Duodenal mucosa (tissue), 2 donors: ENCODE data around the gene SACM1L.

Experiments
- H3K27ac ChIP-seq: one replicate; pipeline ENCODE4 v1.7.0; 2013; ENCODE audit warnings: low read depth, low read length
- H3K27me3 ChIP-seq, 2 donors: one replicate each; pipeline ENCODE4 v1.7.0; 2013; ENCODE audit warnings: low read length in 2 of 2, control low read depth in 1 of 2; ENCODE audit not compliant: insufficient read depth in 2 of 2, control insufficient read depth in 1 of 2
- H3K36me3 ChIP-seq, 2 donors: one replicate each; pipeline ENCODE4 v1.7.0; 2013; ENCODE audit warnings: low read length in 2 of 2, control low read depth in 1 of 2; ENCODE audit not compliant: insufficient read depth in 2 of 2, control insufficient read depth in 1 of 2
- H3K4me1 ChIP-seq, 2 donors: one replicate each; pipeline ENCODE4 v1.7.0; 2013; ENCODE audit warnings: low read length in 2 of 2, control low read depth in 1 of 2; ENCODE audit not compliant: insufficient read depth in 2 of 2, control insufficient read depth in 1 of 2
- H3K4me3 ChIP-seq, 2 donors: one replicate each; pipeline ENCODE4 v1.7.0; 2013; ENCODE audit warnings: low read length in 2 of 2, low read depth in 1 of 2
- H3K9ac ChIP-seq, 2 donors: one replicate each; pipeline ENCODE4 v1.7.0; 2013; ENCODE audit warnings: low read length in 2 of 2, low read depth in 1 of 2
- H3K9me3 ChIP-seq, 2 donors: one replicate each; pipeline ENCODE4 v1.7.0; 2013; ENCODE audit warnings: low read length in 2 of 2, control low read depth in 1 of 2; ENCODE audit not compliant: control insufficient read depth in 1 of 2

Gene SACM1L

DNA sequence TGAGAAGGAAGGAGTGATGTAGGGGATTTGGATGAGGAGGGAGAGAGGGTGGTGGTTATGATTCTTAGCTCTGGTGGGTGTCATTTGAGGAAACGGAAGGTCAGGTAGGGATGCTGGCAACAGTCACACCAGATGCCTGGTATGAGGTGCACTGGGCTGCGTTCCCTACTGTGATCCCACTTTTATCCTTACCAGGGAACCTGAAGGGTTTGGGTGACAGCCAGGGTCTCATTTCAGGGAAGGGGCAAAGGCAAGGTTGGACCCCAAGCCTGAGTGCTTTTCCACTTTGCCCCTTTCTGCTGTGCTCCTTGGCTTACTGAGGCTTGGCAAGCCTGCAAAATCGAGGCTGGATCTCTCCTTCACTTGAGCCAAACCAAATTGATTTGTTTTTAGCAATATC lies 36.0 kb upstream of the SACM1L start:
- Histone ChIP-seq H3K4me3 (no peak overlapping the region), H3K27me3 (no peaks in the 10 kb centered on the region), H3K27ac (no peak overlapping the region), H3K9ac (no peak overlapping the region), H3K36me3 (no peaks in the 10 kb centered on the region), H3K9me3 (no peaks in the 10 kb centered on the region), H3K4me1 (peaks cover 0 to 4% of the 10 kb centered on the region in 2 donors)

DNA sequence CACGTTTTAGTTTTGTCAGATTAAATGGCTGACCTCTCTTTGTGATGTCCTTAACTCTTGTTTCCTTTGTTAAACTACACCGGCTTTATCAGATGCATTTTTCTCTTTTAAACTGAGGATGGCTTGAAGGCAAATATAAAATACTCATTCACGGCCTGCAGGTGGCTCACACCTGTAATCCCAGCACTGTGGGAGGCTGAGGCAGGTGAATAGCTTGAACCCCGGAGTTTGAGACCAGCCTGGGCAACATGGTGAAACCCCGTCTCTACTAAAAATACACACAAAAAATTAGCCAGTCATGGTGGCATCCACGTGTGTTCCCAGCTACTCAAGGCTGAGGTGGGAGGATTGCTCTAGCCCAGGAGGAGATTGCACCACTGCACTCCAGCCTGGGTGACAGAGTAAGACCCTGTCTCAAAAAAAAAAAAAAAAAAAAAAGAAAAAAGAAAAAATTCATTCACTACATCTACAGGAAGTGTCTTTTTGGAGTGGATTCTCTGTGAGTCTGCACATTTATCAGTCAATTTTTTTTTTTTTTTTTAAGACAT lies 34.7 kb upstream of the SACM1L start:
- H3K27ac ChIP-seq: no peak overlapping the region

DNA sequence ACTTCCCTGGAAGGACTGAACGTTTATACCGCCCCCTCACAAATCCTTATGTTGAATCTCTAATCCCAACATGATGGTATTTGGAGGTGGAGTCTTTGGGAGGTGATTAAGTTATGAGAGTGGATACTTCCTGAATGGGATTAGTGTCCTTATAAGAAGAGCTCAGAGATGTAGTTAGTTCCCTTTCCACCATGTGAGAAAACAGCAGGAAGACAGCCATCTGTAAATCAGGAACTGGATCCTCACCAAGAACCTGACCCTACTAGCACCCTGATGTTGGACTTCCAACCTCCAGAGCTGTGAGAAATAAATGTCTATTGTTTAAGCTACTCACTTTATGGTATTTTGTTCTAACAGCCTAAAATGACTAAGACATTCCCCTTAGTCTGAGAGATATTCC lies 33.3 kb upstream of the SACM1L start:
- no peaks in the 10 kb centered on the region for H3K9me3 ChIP-seq
- H3K27me3 ChIP-seq: no peaks in the 10 kb centered on the region
- no peak overlapping the region for H3K27ac ChIP-seq
- no peak overlapping the region for H3K9ac ChIP-seq
- peaks cover 3 to 4% of the 10 kb centered on the region in 2 donors for H3K4me1 ChIP-seq
- no peaks in the 10 kb centered on the region for H3K36me3 ChIP-seq
- no peak overlapping the region for H3K4me3 ChIP-seq

More for the DNA sequence above, 34.7 kb upstream of the SACM1L start:
- no peaks in the 10 kb centered on the region for H3K27me3 ChIP-seq
- no peak overlapping the region for H3K9ac ChIP-seq
- no peaks in the 10 kb centered on the region for H3K9me3 ChIP-seq
- H3K36me3 ChIP-seq: no peaks in the 10 kb centered on the region
- peaks cover 0 to 4% of the 10 kb centered on the region in 2 donors for H3K4me1 ChIP-seq
- no peak overlapping the region for H3K4me3 ChIP-seq

- H3K9me3 ChIP-seq: no peaks in the 10 kb centered on the region
These were observed 32.4 kb upstream of the SACM1L start for GRCh38 chr3:45656575-45657363.

DNA sequence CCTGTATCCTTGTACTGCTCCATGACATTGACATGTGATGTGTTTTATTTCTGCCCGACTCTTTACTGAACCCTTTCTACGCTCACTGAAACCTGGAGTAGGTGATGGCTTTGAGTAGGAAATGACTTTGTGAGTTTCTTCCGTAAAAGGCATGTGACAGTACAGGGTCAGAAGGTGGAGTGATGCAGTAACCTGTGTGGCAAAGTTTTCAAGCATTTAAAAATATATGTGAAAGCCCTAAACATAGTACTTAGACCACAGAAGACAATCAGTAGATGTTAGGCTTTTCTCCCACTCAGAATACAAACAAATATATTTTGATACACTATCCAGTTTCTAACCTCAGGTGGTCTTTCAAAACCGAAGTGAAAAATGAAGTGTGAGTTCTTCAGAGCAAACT lies 31.3 kb upstream of the SACM1L start:
- Histone ChIP-seq H3K9ac (no peak overlapping the region), H3K4me3 (no peak overlapping the region), H3K27ac (no peak overlapping the region), H3K4me1 (peaks cover 3 to 4% of the 10 kb centered on the region in 2 donors), H3K36me3 (no peaks in the 10 kb centered on the region), H3K9me3 (no peaks in the 10 kb centered on the region), H3K27me3 (no peaks in the 10 kb centered on the region)

More at GRCh38 chr3:45656575-45657363, 32.4 kb upstream of the SACM1L start:
- no peak overlapping the region for H3K9ac ChIP-seq
- no peaks in the 10 kb centered on the region for H3K36me3 ChIP-seq
- peaks cover 3 to 4% of the 10 kb centered on the region in 2 donors for H3K4me1 ChIP-seq
- no peaks in the 10 kb centered on the region for H3K27me3 ChIP-seq
- no peak overlapping the region for H3K27ac ChIP-seq
- H3K4me3 ChIP-seq: no peak overlapping the region

GRCh38 chr3:45659661-45660566 lies 29.3 kb upstream of the SACM1L start:
- Histone ChIP-seq H3K27ac (no peak overlapping the region), H3K9me3 (no peaks in the 10 kb centered on the region), H3K4me3 (no peak overlapping the region), H3K27me3 (no peaks in the 10 kb centered on the region), H3K36me3 (no peaks in the 10 kb centered on the region), H3K4me1 (peaks cover 5 to 9% of the 10 kb centered on the region in 2 donors), H3K9ac (no peak overlapping the region)

GRCh38 chr3:45660567-45660901 lies 28.7 kb upstream of the SACM1L start:
- Histone ChIP-seq H3K27me3 (no peaks in the 10 kb centered on the region), H3K9me3 (no peaks in the 10 kb centered on the region), H3K4me1 (peaks cover 12 to 14% of the 10 kb centered on the region in 2 donors), H3K27ac (no peak overlapping the region), H3K9ac (no peak overlapping the region), H3K36me3 (no peaks in the 10 kb centered on the region), H3K4me3 (no peak overlapping the region)

DNA sequence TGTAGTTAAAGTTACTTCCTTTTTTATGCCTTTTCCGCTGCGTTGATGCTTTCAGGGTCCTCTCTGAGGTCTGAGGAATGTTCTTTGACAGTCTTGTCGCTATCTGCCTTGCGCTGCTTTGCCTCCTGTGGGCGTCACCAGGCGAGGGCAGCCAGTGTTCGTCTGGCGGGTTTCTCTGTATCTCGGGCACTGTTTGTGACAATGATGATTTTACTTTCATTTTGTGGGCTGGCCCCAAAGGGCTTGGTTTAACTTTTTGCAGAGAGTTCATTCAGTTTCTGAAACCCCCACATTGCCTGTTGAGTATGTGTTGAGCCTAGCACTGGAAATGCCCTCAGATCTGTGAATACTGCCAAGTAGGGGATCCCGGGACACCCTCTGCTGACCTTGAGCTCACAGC lies 24.6 kb upstream of the SACM1L start:
- Histone ChIP-seq H3K4me1 (peaks cover 13 to 15% of the 10 kb centered on the region in 2 donors), H3K27me3 (no peaks in the 10 kb centered on the region), H3K9ac (peak overlapping the region; percentile 12 to 21), H3K27ac (no peak overlapping the region), H3K36me3 (peaks cover 19 to 28% of the 10 kb centered on the region in 2 donors), H3K4me3 (peak overlapping the region; percentile 50 to 56), H3K9me3 (no peaks in the 10 kb centered on the region)

DNA sequence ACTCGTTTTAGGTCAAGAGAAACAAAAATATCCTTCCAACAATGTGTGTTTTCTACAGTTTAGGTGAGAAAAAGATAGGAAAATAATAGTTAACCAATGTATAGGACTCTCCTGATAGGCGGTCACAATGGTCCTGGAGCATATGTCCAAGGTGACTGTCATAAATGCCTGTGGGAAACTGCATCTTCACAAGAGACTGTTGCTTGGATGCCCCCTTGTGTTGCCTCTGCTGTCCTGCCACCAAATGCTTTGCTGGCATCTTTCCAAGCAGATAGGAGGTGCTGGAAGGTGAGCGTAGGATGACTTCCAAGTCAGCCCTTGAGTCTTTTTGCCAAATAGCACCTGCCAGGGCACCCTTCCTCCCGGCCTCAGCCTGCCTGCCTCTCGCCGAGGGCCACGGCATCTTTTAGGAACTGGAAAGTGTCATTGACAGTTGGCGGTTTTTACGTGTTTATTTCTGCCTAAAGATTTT lies 24.1 kb upstream of the SACM1L start:
- Histone ChIP-seq H3K27ac (no peak overlapping the region), H3K36me3 (peaks cover 23 to 34% of the 10 kb centered on the region in 2 donors), H3K9ac (peak overlapping the region; percentile 12 to 21), H3K4me1 (peaks cover 11 to 15% of the 10 kb centered on the region in 2 donors), H3K9me3 (no peaks in the 10 kb centered on the region), H3K27me3 (no peaks in the 10 kb centered on the region), H3K4me3 (peak overlapping the region; percentile 50 to 56)
